Measurements from ENCODE around the gene ATXN3. TPM values are rescaled to one million over a fixed set of nuclear protein-coding genes. Genes with fewer than 3 reads are reported as not detected.

ATXN3 gene
- total and polyA plus RNA-seq, 2 of the 13 experiments (the other 11 are each of a cell fraction or from before 2014, with no cell fraction given), result 14.9 to 17.3 TPM

DNA sequence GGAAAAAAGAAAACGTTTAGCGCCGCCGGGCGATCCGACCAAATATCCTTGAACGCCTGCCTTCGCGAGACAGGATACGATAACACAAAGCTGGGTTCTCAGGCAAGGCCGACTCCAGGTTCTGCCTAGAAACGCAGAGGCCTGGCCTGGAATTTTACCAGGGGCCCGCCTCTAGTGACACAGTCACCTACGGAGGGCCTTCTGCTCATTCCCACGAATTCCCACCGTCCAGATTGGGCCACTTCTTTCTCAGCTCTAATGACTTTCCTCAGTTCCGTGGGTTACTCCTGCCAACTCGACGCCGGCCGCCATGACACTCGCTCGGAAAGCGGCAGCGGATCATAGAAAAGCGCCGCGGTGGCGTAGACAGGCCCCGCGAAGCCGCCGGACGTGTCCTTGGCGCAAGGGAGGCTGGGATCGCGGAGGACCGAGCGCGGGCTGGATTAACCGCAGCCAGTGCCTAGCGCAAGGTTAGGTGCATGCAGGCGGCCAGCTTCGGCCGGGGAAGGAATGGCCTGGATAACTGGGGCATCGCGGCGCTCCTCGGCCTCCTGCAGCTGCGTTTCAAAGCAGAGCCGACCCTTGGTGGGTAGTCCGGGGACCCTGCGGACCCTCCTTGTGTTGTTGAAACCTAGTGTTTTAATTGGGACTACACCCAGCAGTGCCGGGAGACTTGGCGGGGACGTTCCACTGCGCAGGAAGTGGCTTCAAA, 66.5 kb downstream of the ATXN3 start, which contains the start of gene TRIP11 (continued):
- TF ChIP-seq ZNF556 (CRISPR knock-in tag; IDR thresholded peaks at IDR 0.05; ENCODE audit: borderline replicate concordance) (peak; percentile 64; the same call in 1 of the 2 replicates), ZNF580 (CRISPR knock-in tag; IDR thresholded peaks at IDR 0.05; ENCODE audit: borderline replicate concordance, low read depth) (peak; percentile 27; the same call in 1 of the 2 replicates), PAXIP1 (CRISPR knock-in tag; conservative IDR thresholded peaks at IDR 0.05) (peak; percentile 48), RBM39 (IDR thresholded peaks at IDR 0.05; ENCODE audit: low read depth, low read length, poor library complexity, severe bottlenecking) (peak; percentile 69), SIX4 (CRISPR knock-in tag; IDR thresholded peaks at IDR 0.05) (peak; percentile 73), GZF1 (CRISPR knock-in tag; IDR thresholded peaks at IDR 0.05) (peak; percentile 62), ZSCAN25 (CRISPR knock-in tag; IDR thresholded peaks at IDR 0.05) (0 out of 2 replicates have a peak, but pooled peaks have one; percentile 24), FOXC1 (CRISPR knock-in tag; IDR thresholded peaks at IDR 0.05; ENCODE audit: borderline replicate concordance) (peak; percentile 59; the same call in 1 of the 2 replicates), ZNF749 (CRISPR knock-in tag; IDR thresholded peaks at IDR 0.05; ENCODE audit: borderline replicate concordance) (no peak; the same call in 1 of the 2 replicates), SIX1 (CRISPR knock-in tag; IDR thresholded peaks at IDR 0.05; ENCODE audit: borderline replicate concordance) (no peak), NR2F6 (IDR thresholded peaks at IDR 0.05) (no peak), NR2F6 (CRISPR knock-in tag; IDR thresholded peaks at IDR 0.05) (no peak; the same call in 1 of the 2 replicates), KLF11 (CRISPR knock-in tag; IDR thresholded peaks at IDR 0.05) (0 out of 2 replicates have a peak, but pooled peaks have one; percentile 72), ZFP36L1 (CRISPR knock-in tag; IDR thresholded peaks at IDR 0.05) (peak; percentile 78), ZNF501 (CRISPR knock-in tag; IDR thresholded peaks at IDR 0.05) (peak; percentile 70; the same call in 1 of the 2 replicates), KLF6 (CRISPR knock-in tag; IDR thresholded peaks at IDR 0.05) (peak; percentile 79)
- TF ChIP-seq, protein P1, sequence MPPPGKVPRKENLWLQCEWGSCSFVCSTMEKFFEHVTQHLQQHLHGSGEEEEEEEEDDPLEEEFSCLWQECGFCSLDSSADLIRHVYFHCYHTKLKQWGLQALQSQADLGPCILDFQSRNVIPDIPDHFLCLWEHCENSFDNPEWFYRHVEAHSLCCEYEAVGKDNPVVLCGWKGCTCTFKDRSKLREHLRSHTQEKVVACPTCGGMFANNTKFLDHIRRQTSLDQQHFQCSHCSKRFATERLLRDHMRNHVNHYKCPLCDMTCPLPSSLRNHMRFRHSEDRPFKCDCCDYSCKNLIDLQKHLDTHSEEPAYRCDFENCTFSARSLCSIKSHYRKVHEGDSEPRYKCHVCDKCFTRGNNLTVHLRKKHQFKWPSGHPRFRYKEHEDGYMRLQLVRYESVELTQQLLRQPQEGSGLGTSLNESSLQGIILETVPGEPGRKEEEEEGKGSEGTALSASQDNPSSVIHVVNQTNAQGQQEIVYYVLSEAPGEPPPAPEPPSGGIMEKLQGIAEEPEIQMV (CRISPR knock-in tag; IDR thresholded peaks at IDR 0.05; ENCODE audit: low read depth), result no peak; the same call in 1 of the 2 replicates
- TF ChIP-seq, protein P2, sequence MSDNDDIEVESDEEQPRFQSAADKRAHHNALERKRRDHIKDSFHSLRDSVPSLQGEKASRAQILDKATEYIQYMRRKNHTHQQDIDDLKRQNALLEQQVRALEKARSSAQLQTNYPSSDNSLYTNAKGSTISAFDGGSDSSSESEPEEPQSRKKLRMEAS (IDR thresholded peaks at IDR 0.05), result peak; percentile 83
- TF ChIP-seq, protein P3, sequence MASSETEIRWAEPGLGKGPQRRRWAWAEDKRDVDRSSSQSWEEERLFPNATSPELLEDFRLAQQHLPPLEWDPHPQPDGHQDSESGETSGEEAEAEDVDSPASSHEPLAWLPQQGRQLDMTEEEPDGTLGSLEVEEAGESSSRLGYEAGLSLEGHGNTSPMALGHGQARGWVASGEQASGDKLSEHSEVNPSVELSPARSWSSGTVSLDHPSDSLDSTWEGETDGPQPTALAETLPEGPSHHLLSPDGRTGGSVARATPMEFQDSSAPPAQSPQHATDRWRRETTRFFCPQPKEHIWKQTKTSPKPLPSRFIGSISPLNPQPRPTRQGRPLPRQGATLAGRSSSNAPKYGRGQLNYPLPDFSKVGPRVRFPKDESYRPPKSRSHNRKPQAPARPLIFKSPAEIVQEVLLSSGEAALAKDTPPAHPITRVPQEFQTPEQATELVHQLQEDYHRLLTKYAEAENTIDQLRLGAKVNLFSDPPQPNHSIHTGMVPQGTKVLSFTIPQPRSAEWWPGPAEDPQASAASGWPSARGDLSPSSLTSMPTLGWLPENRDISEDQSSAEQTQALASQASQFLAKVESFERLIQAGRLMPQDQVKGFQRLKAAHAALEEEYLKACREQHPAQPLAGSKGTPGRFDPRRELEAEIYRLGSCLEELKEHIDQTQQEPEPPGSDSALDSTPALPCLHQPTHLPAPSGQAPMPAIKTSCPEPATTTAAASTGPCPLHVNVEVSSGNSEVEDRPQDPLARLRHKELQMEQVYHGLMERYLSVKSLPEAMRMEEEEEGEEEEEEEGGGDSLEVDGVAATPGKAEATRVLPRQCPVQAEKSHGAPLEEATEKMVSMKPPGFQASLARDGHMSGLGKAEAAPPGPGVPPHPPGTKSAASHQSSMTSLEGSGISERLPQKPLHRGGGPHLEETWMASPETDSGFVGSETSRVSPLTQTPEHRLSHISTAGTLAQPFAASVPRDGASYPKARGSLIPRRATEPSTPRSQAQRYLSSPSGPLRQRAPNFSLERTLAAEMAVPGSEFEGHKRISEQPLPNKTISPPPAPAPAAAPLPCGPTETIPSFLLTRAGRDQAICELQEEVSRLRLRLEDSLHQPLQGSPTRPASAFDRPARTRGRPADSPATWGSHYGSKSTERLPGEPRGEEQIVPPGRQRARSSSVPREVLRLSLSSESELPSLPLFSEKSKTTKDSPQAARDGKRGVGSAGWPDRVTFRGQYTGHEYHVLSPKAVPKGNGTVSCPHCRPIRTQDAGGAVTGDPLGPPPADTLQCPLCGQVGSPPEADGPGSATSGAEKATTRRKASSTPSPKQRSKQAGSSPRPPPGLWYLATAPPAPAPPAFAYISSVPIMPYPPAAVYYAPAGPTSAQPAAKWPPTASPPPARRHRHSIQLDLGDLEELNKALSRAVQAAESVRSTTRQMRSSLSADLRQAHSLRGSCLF (CRISPR knock-in tag; IDR thresholded peaks at IDR 0.05; ENCODE audit: borderline replicate concordance), result 0 out of 2 replicates have a peak, but pooled peaks have one; percentile 5

All from HepG2 (cell line).